T-helper 9 cell (primary cell): ENCODE data around the gene NBEAL1.
"Not testable (repeated sequence)": the region's sequence is repeated elsewhere in the genome, so short reads cannot be mapped to it uniquely, and the experiment has no call there.

Source experiments
- DNase-seq: peaks from one replicate; pipeline ENCODE4 v3.0.0-alpha.2; 2020

The NBEAL1 gene

DNA sequence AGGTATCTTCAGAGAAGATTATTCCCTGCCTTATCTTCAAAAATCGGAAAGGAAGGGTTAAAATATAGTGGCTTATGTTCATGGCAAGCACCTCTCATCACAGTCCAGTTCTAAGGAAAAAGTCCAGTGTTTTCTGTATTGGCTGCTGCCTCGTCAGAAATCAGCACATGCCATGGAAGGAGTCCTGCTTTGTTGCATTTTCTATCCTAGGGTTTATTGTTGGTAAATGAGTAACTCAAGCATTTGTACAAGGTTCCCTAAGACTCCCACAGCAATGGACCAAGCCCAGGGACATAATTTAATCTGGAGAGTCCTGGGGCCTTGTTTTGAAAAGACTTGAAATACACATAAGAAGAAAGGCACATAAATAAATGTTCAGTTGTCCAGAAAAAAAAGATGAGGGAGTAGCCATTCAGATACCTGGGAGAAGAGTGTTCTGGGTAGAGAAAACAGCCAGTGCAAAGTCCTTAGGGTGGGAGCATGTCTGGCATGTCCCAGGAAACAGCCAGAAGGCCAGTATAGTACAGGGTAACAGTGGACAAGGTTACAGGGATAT is 26.4 kb downstream of the NBEAL1 start:
- DNase-seq: no peak

DNA sequence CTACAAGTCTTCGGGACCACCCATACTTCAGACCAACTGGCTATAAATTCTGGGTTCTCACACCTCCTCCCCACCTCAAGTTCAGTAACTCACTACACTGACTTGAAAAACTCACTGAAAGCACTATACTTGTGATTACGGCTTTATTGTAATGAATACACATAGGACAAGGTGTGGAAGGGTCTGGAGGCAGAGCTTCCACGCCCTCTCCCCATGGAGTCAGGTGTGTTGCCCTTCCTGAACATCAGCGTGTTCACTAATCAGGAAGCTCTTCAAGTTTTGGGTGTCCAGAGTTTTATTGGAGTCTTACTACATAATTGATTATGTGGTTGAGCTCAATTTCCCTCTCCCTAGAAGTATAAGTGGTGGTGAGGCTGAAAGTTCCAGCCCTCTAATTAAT is 27.5 kb downstream of the NBEAL1 start:
- DNase-seq: no peak

- no peak for DNase-seq
Measured at GRCh38 chr2:203043226-203043625, 28.6 kb downstream of the NBEAL1 start.

- DNase-seq: no peak
Measured at GRCh38 chr2:203045867-203046266, 31.2 kb downstream of the NBEAL1 start.

DNA sequence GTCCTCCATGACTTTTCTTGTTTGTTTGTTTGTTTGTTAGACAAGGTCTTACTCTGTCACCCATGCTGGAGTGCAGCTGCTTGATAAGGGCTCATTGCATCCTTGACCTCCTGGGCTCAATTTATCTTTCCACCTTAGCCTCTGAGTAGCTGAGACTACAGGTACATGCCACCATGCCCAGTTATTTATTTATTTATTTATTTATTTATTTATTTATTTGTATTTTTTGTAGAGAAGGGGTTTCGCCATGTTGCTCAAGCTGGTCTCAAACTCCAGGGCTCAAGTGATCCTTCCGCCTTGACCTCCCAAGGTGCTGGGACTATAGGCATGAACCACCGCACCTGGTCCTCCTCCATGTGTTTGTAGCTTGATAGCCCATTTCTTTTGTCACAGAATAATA is 37.9 kb downstream of the NBEAL1 start:
- no peak for DNase-seq

- DNase-seq: no peak
Measured at GRCh38 chr2:203059567-203060240, 45.0 kb downstream of the NBEAL1 start.

- DNase-seq: no peak
Measured at GRCh38 chr2:203061346-203061745, 46.7 kb downstream of the NBEAL1 start.

GRCh38 chr2:203062126-203062525 is 47.5 kb downstream of the NBEAL1 start:
- no peak for DNase-seq

DNA sequence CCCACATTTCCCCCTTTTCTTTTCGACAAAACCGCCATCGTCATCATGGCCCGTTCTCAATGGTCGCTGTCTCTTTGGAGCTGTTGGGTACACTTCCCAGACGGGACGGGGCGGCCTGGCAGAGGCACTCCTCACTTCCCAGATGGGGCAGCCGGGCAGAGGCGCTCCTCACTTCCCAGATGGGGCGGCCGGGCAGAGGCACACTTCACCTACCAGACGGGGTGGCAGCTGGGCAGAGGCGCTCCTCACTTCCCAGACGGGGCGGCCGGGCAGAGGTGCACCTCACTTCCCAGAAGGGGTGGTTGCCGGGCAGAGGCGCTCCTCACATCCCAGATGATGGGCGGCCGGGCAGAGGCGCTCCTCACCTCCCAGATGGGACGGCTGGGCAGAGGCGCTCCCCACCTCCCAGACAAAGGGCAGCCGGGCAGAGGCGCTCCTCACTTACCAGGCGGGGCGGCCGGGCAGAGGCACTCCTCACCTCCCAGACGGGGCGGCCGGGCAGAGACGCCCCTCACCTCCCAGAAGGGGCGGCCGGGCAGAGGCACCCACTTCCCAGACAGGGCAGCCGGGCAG is 51.9 kb downstream of the NBEAL1 start:
- not testable (repeated sequence) for DNase-seq

DNA sequence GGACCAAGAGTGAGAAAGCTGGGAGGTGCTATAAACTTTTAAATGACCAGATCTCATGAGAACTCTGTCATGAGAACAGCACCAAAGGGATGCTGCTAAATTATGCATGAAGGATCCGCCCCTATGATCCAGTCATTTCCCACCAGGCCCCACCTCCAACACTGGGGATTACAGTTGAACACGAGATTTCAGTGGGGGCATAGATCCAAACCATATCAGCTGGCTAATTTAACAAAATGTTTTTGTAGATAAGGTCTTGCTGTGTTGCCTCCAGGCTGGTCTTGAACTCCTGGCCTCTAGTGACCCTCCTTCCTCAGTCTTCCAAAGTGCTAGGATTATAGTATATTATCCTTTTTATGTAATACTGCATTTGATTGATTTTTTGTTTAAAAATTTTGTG is 56.0 kb downstream of the NBEAL1 start:
- no peak for DNase-seq

DNA sequence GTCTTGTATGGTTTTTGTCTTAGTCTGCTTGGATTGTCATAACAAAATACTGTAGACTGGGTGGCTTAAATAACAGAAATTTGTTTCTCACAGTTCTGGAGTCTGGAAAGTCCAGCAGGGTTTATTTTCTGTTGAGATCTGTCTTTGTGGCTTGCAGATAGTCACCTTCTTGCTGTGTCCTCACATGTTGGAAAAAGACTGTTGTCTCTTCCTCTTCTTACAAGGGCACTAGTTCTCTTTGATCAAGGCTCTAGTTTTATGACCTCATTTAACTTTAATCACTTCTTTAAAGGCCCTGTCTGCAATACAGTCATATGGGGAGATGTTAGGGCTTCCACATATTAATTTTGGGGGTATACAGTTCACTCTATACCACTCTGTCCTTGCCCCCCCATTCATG is 56.5 kb downstream of the NBEAL1 start:
- no peak for DNase-seq

GRCh38 chr2:203072371-203072770 is 57.7 kb downstream of the NBEAL1 start:
- no peak for DNase-seq

DNA sequence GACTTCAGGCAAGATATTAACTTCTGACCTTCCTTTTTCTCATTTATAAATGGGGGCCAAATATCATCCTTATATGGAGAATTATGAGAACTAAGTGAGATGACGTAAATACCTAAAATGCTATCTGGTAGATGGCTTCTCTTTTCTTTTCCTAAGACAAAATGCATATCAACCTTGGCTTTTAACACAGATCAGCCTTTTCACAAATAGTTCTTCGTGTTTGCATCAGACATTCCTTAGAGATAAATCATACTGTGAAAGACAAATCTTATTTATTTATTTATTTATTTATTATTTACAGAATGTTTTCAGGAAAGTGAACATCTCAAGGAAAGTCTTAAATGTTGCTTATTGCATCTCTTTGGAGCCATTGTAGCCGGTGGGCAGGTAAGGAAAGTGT is 62.8 kb downstream of the NBEAL1 start:
- no peak for DNase-seq

- DNase-seq: no peak
Measured at GRCh38 chr2:203080447-203081045, 65.9 kb downstream of the NBEAL1 start.

DNA sequence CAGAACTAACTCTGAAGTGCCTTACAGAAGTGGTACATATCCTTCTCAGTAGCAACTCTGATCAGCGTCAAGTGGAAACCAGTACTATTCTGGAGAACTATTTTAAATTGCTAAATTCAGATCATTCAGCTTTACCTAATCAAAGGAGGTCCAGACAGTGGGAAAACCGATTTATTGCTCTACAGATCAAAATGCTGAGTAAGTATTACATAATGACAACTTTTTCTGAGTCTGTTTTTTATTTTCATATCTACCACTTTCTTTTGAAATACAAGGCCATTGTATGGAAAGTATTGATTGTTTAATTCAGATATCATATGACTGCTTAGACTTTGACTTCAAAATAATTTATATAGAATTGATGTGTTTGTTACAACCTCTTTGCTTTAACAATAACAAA is 68.7 kb downstream of the NBEAL1 start:
- no peak for DNase-seq

- not testable (repeated sequence) for DNase-seq
Measured at GRCh38 chr2:203086381-203086780, 71.7 kb downstream of the NBEAL1 start.

- DNase-seq: not testable (repeated sequence)
Measured at GRCh38 chr2:203090721-203091120, 76.0 kb downstream of the NBEAL1 start.

DNA sequence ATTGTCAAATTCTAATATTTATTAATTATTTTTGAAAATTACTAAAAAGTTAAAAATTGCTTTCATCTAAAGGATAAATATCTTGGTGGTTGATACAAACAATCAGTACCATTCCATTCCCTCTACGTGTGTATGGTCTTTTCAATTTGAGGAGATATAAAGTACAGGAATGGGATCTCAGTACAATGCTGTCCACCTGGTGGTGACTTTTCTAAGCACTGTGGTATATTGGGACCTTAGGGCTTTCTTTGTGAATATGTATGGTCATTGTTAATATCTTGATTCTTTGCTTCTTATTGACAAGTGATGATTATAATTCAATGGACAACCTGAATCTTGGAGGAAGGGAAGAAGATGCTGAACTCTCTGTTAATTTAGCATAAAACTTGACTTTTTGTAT is 83.1 kb downstream of the NBEAL1 start:
- DNase-seq: no peak

- DNase-seq: not testable (repeated sequence)
Measured at GRCh38 chr2:203102357-203102756, 87.7 kb downstream of the NBEAL1 start.

DNA sequence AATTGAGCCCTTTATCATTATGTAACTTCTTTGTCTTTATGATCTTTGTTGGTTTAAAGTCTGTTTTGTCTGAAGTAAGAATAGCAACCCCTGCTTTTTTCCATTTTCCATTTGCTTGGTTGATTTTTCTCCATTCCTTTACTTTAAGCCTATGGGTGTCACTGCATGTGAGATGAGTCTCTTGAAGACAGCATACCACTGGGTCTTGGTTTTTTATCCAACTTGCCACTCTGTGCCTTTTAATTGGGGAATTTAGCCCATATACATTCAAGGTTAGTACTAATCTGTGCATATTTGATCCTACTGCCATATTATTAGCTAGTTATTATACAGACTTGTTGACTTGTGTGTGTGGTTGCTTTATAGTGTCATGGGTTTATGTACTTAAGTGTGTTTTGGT is 89.6 kb downstream of the NBEAL1 start:
- no peak for DNase-seq

GRCh38 chr2:203105996-203106395 is 91.3 kb downstream of the NBEAL1 start:
- DNase-seq: no peak

GRCh38 chr2:203110496-203110895 is 95.8 kb downstream of the NBEAL1 start:
- DNase-seq: not testable (repeated sequence)

- no peak for DNase-seq
Measured at GRCh38 chr2:203112342-203112741, 97.7 kb downstream of the NBEAL1 start.

DNA sequence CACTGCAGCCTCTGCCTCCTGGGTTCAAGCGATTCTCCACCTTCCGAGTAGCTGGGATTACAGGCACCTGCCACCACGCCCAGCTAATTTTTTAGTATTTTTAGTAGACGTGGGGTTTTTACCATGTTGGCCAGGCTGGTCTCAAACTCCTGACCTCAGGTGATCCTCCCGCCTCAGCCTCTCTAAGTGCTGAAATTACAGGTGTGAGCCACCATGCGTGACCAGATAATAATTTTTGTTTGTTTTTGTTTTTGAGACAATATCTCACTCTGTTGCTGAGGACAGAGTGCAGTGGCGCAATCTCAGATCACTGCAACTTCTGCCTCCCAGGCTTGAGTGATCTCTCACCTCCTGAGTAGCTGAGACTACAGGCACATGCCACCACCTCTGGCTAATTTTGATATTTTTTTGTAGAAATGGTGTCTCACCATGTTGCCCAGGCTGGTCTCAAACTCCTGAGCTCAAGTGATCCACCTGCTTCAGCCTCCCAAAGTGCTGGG is 100.6 kb downstream of the NBEAL1 start:
- not testable (repeated sequence) for DNase-seq
